Measurements from ENCODE around the gene TGM2. TPM values are rescaled to one million over a fixed set of nuclear protein-coding genes. Genes with fewer than 3 reads are reported as not detected.

TGM2 gene
- total and polyA plus RNA-seq, 2 donors (not counting 3 experiments of a cell fraction or from before 2014, with no cell fraction given) = 861 to 868 TPM

DNA sequence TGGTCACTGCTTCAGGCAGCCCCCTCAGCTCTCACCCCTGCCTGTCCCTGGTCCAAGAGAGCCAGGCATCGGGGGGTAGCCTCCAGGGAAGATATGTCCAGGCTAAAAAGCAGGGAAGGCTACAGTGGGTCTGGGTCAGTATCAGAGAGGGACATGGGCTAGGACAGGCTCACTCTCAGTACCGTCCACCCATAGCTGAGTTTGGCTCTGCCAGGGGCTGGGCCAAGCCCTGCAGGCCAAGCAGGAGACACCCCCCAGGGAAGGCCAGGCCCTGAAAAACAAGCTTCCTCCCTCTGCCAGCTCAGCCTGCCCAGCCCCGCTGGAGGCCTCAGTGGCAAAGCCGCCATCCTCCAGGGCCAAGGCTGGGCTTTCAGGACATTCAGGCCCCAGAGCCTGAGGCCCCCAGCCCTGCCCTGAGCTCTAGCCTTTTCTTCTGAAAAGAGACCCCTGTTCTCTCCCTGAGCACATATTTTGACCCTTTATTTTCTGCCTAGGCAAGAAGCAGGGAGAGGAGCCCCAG, 28.6 kb upstream of the TGM2 start:
- H3K9ac ChIP-seq (replicated peaks; ENCODE audit: extremely low read depth, insufficient read depth, low read length) = no peak overlapping the region
- BruUV-seq (replicated peaks) = no TSS peak
- CTCF ChIA-PET = no interaction called here
- H3K4me3 ChIP-seq (replicated peaks in 1 of 3; ENCODE audit: insufficient read depth in 1 of 3, low read depth in 1 of 3, low read length in 3 of 3) = no peak overlapping the region
- H3K27me3 ChIP-seq (ENCODE audit: control insufficient read depth in 2 of 2, insufficient read depth in 2 of 2, low read length in 2 of 2) = no peaks in the 10 kb centered on the region
- H3K9me1 ChIP-seq (replicated peaks; ENCODE audit: control insufficient read depth, extremely low read depth, insufficient read depth, low read length) = no peaks in the 10 kb centered on the region
- H4K20me1 ChIP-seq (replicated peaks; ENCODE audit: control insufficient read depth, extremely low read depth, insufficient read depth, low read length) = no peaks in the 10 kb centered on the region
- H3K4me2 ChIP-seq (ENCODE audit: insufficient read depth, low read length) = no peak overlapping the region
- intact Hi-C loops (cut with micrococcal nuclease) = no loop called here
- H3K4me1 ChIP-seq (ENCODE audit: control insufficient read depth, extremely low read depth, insufficient read depth, low read length) = no peaks in the 10 kb centered on the region
- TF ChIP-seq POLR2AphosphoS5 (IDR thresholded peaks at IDR 0.05; ENCODE audit: insufficient read depth, low read depth, low read length) = no peak
- TF ChIP-seq MYC (IDR thresholded peaks at IDR 0.05; ENCODE audit: low read depth, low read length) = no peak
- TF ChIP-seq EZH2 (IDR thresholded peaks at IDR 0.05; ENCODE audit: borderline replicate concordance, low read depth, low read length, severe bottlenecking) = no peak
- no peak for TF ChIP-seq CTCF (IDR thresholded peaks at IDR 0.05; ENCODE audit: extremely low read depth in 1 of 2, insufficient read depth in 1 of 2, low read depth in 1 of 2, low read length in 2 of 2)
- TF ChIP-seq JUN (IDR thresholded peaks at IDR 0.05; ENCODE audit: borderline replicate concordance, insufficient read depth, insufficient read length, low read depth) = no peak
- no peak for TF ChIP-seq FOS (IDR thresholded peaks at IDR 0.05; ENCODE audit: borderline replicate concordance, insufficient read depth, low read length)
- TF ChIP-seq MAX (IDR thresholded peaks at IDR 0.05; ENCODE audit: insufficient read depth, insufficient read length) = no peak
- no peak for TF ChIP-seq GATA2 (IDR thresholded peaks at IDR 0.05; ENCODE audit: insufficient read depth, insufficient read length, low read depth, low read length)
- no peak for TF ChIP-seq POLR2A (IDR thresholded peaks at IDR 0.05; ENCODE audit: low read depth, low read length)
- FAIRE-seq (no peak), DNase-seq (ENCODE audit: low read depth, low spot score) (no peak)
- H3K27ac ChIP-seq (ENCODE audit: insufficient read depth, low read depth, low read length) = no peak overlapping the region
- POLR2A ChIA-PET = no interaction called here
- H3K36me3 ChIP-seq (ENCODE audit: control insufficient read depth in 2 of 2, extremely low read depth in 1 of 2, insufficient read depth in 2 of 2, low read length in 2 of 2) = no peaks in the 10 kb centered on the region
- dilution Hi-C loops (cut with MboI; ENCODE audit: extremely low pct_ligation_motif_present, low sequenced_read_pairs) = no loop called here
- no peak overlapping the region for H2AFZ ChIP-seq (ENCODE audit: low read depth, low read length)
- no peaks in the 10 kb centered on the region for H3K9me3 ChIP-seq (replicated peaks; ENCODE audit: control insufficient read depth, insufficient read depth, low read length)
- H3K79me2 ChIP-seq (ENCODE audit: control insufficient read depth, insufficient read depth, low read length) = no peaks in the 10 kb centered on the region
